Measurements from ENCODE around the gene MAGI3. TPM values are rescaled to one million over a fixed set of nuclear protein-coding genes. Genes with fewer than 3 reads are reported as not detected.

Gene MAGI3
- total RNA-seq, 1 donor = 7.3 TPM

- no peak for DNase-seq (ENCODE audit: low read depth)
- TF ChIP-seq, protein P1, sequence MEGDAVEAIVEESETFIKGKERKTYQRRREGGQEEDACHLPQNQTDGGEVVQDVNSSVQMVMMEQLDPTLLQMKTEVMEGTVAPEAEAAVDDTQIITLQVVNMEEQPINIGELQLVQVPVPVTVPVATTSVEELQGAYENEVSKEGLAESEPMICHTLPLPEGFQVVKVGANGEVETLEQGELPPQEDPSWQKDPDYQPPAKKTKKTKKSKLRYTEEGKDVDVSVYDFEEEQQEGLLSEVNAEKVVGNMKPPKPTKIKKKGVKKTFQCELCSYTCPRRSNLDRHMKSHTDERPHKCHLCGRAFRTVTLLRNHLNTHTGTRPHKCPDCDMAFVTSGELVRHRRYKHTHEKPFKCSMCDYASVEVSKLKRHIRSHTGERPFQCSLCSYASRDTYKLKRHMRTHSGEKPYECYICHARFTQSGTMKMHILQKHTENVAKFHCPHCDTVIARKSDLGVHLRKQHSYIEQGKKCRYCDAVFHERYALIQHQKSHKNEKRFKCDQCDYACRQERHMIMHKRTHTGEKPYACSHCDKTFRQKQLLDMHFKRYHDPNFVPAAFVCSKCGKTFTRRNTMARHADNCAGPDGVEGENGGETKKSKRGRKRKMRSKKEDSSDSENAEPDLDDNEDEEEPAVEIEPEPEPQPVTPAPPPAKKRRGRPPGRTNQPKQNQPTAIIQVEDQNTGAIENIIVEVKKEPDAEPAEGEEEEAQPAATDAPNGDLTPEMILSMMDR (IDR thresholded peaks at IDR 0.05; ENCODE audit: insufficient read depth, low read depth, low read length) = no peak
- no peak overlapping the region for H3K4me3 ChIP-seq (ENCODE audit: low read depth, low read length)
Observed at GRCh38 chr1:113721010-113721409, 330.7 kb downstream of the MAGI3 start.

DNA sequence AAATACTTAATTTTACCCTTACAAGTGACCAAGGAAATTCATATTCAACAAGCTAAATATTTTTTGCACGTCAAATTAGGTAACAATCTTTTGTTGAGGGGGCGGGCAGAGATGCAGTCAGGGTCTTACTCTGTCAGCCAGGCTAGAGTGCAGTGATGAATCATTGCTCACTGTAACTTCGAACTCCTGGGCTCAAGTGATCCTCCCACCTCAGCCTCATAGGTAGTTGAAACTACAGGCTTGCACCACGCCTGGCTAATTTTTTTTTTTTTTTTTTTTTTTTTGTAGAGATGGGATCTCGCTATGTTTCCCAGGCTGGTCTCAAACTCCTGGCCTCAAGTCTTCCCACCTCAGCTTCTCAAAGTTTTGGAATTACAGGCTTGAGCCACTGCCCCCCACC is 342.5 kb downstream of the MAGI3 start:
- no peak for DNase-seq (ENCODE audit: low read depth)
- no peak overlapping the region for H3K4me3 ChIP-seq (ENCODE audit: low read depth, low read length)
- TF ChIP-seq, protein P1 (IDR thresholded peaks at IDR 0.05; ENCODE audit: insufficient read depth, low read depth, low read length) = no peak

DNA sequence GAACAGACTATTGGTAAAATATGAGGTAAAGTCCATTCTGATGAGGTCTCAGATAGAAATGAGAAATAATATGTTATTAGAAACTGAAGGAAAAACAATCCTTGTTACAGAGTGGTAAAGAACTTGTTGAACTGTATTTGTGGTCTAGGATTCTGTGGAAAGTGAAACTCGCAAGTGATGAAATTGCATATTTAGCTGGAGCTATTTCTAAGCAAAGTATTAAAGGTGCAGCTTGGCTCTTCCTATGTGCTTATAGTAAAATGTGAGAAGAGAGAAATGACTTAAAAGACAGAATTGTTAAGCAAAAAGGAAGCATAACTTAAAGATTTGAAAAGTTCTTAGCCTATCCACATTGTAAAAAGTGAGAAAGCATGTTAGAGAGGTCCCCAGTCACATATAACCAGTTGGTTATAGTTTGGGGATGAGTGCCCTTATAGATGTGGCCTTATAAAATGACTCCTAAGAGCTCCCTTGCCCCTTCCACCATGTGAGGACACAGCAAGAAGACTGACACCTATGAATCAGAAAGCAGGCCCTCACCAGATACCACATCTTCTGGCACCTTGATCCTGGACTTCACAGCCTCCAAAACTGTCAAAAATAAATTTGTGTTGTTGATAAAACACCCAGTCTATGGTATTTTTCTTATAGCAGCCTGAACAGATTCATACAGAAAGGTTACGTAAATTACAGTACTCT is 344.2 kb downstream of the MAGI3 start:
- TF ChIP-seq, protein P1 (IDR thresholded peaks at IDR 0.05; ENCODE audit: insufficient read depth, low read depth, low read length) = no peak
- no peak overlapping the region for H3K4me3 ChIP-seq (ENCODE audit: low read depth, low read length)
- DNase-seq (ENCODE audit: low read depth) = no peak

Small RNA genes within 50 kb of the gene (small RNA-seq; reads per million reads assigned to genes)
- gene MTND5P20 = not detected
